Measurements from ENCODE around the gene RPS29.

The RPS29 gene

DNA sequence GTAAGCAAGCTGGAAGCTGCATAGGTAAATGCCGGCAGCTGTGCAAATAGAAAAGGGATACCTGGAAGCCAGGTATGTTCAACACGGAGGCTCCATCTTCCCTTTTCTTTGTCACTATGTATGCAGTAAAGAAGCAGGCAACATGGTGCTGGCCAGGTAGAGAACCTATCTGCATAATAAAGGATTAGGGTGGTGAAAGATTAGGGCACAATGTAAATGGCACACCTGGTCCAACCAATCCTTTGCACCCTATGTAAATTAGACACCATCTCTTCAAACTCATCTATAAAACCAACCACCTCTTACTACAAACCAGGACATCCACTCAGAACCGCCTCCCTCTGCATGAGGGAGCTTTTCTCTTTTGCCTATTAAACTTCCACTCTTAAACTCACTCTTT is 32.3 kb downstream of the RPS29 start:
- TF ChIP-seq, protein P1, sequence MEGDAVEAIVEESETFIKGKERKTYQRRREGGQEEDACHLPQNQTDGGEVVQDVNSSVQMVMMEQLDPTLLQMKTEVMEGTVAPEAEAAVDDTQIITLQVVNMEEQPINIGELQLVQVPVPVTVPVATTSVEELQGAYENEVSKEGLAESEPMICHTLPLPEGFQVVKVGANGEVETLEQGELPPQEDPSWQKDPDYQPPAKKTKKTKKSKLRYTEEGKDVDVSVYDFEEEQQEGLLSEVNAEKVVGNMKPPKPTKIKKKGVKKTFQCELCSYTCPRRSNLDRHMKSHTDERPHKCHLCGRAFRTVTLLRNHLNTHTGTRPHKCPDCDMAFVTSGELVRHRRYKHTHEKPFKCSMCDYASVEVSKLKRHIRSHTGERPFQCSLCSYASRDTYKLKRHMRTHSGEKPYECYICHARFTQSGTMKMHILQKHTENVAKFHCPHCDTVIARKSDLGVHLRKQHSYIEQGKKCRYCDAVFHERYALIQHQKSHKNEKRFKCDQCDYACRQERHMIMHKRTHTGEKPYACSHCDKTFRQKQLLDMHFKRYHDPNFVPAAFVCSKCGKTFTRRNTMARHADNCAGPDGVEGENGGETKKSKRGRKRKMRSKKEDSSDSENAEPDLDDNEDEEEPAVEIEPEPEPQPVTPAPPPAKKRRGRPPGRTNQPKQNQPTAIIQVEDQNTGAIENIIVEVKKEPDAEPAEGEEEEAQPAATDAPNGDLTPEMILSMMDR (IDR thresholded peaks at IDR 0.05; ENCODE audit: insufficient read depth, low read length, missing control alignments), result no peak
- H3K4me3 ChIP-seq (ENCODE audit: low read depth, low read length), result no peak overlapping the region
- CTCF ChIA-PET, result interaction anchor here (1.0 to 1.8 kb wide), 2 partner anchors 9 to 16 kb away, joined by 3 to 6 read pairs; no protein-coding TSS in a partner anchor
- POLR2A ChIA-PET, result no interaction called here
- DNase-seq (ENCODE audit: low read depth, low spot score), result no peak

DNA sequence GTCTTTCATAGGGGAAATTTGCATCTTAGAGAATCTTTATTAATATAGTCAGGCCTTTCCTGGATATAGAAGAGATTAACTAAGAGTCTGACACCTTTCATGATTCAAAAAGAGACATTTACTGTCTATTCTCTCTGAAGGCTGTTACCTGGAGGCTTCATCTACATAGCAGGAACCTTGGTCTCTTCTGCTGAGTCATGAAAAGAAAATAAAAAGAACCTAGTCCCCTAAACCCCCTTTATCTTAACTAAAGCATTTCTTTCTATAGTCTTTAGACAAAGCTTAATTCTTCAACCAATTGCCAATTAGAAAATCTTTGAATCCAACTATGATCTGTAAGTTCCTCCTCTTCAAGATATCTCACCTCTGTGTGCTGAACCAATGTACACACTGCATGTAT is 33.1 kb downstream of the RPS29 start:
- POLR2A ChIA-PET, result no interaction called here
- TF ChIP-seq, protein P1 (IDR thresholded peaks at IDR 0.05; ENCODE audit: insufficient read depth, low read length, missing control alignments), result no peak
- CTCF ChIA-PET, result interaction anchor here (1.0 to 1.8 kb wide), 3 partner anchors 10 to 91 kb away, joined by 4 to 7 read pairs (median 6); no protein-coding TSS in a partner anchor

DNA sequence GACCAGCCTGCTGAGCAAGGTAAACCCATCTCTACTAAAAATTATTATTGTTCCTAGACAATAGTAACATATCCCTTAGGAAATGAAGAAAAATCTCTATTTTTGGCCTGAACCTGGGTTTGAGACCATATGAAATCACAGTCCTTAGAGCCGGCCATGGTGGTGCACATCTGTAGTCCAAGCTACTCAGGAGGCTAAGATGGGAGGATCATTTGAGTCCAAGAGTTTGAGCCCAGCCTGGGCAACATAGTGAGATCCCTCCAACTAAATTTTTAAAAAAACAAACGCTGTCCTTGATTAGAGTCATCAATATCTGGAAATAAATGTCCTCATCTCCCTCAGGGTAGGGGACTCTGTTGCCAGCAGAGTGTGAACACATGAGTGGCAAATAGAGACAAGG is 34.6 kb downstream of the RPS29 start:
- H3K4me3 ChIP-seq (ENCODE audit: low read depth, low read length), result no peak overlapping the region
- POLR2A ChIA-PET, result no interaction called here
- TF ChIP-seq, protein P1 (IDR thresholded peaks at IDR 0.05; ENCODE audit: insufficient read depth, low read length, missing control alignments), result no peak
- CTCF ChIA-PET, result interaction anchor here (1.0 to 4.5 kb wide), 7 partner anchors 8 to 93 kb away, joined by 3 to 85 read pairs (median 4); no protein-coding TSS in a partner anchor
- no peak for DNase-seq (ENCODE audit: low read depth, low spot score)

More for the DNA sequence above, 33.1 kb downstream of the RPS29 start:
- H3K4me3 ChIP-seq (ENCODE audit: low read depth, low read length), result no peak overlapping the region
- DNase-seq (ENCODE audit: low read depth, low spot score), result no peak

DNA sequence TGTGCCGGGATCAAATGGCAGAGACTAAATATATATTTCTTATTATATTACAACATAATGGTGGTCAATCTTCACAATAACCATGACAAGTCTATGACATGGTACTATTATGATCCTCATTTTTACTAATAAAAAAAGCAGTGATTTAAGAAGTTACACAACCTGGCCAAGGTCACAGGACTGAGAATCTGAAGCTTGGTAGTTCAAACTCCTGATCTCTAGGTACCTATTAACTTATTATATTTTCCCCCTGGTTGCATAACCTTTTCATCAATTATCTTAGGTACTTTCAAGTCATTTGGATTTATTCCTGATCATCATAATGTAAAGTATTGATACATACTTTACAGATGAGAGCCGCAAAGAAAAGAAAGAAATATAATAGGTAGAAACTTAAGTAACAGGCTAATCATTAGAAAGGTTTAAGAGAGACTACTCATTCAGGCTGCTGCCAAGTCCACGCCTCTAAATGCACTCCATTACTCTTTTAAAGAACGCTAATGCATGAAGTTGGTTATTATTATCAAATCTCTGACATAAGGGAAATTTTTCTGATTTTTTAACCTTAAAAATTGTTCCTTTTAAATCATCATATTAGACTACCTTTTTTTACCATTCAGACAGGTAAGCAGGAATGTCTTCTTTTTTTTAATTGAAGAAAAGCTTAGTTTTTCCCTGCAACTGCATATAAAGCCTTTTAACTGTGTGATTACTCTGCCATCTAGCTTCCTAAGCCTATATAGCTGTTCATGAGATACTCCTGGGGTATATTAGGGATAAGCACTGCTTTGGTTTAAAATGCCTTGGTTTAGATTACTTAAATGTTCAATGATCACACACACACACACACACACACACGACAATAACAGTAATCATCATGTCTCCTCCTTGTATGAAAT is 35.6 kb downstream of the RPS29 start:
- ChIA-PET CTCF (interaction anchor here (0.6 to 4.5 kb wide), 12 partner anchors 9 to 1633 kb away, joined by 3 to 85 read pairs (median 4); no protein-coding TSS in a partner anchor), POLR2A (no interaction called here)
- no peak for DNase-seq (ENCODE audit: low read depth, low spot score)
- TF ChIP-seq, protein P1 (IDR thresholded peaks at IDR 0.05; ENCODE audit: insufficient read depth, low read length, missing control alignments), result no peak
- no peak overlapping the region for H3K4me3 ChIP-seq (ENCODE audit: low read depth, low read length)

DNA sequence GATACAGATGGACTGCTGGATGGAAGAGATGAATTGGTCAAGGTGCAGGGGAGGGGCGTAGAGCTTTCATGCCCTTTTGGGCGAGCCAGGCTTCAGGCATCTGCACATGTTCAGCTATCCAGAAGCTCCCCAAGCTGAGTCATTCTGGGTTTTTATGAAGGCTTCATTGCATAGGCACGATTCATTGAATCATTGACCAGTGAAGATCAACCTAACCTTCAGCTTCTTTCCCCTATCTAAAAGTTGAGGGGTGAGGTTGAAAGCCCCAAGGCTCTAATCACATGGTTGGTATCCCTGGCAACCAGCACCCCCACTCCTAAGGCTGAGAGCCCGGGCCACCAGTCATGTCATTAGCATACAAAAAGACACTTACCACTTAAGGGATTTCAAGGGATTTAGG is 36.3 kb downstream of the RPS29 start:
- H3K4me3 ChIP-seq (ENCODE audit: low read depth, low read length), result no peak overlapping the region
- POLR2A ChIA-PET, result no interaction called here
- DNase-seq (ENCODE audit: low read depth, low spot score), result no peak
- TF ChIP-seq, protein P1 (IDR thresholded peaks at IDR 0.05; ENCODE audit: insufficient read depth, low read length, missing control alignments), result no peak
- CTCF ChIA-PET, result interaction anchor here (0.7 to 4.5 kb wide), 6 partner anchors 12 to 87 kb away, joined by 3 to 85 read pairs (median 8); no protein-coding TSS in a partner anchor

DNA sequence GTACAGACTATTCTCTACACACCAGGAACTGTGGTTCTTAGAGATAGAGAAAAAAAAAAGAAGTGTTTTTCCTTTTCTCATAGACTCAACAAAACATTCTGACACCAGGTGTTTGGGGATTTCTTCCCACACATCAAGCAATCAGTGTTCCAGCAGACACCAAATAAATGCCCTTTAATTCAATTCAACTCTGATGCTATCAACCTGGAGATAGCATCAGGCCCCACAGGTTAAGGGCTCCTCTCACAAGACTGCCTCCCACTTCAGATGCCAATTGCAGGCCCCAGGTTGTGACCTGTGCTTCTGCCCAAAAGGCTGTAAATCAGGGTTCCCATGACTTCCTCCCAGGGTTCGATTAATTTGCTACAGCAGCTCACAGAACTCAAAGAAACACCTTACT is 36.7 kb downstream of the RPS29 start:
- POLR2A ChIA-PET, result no interaction called here
- H3K4me3 ChIP-seq (ENCODE audit: low read depth, low read length), result no peak overlapping the region
- CTCF ChIA-PET, result interaction anchor here (0.7 to 4.5 kb wide), 5 partner anchors 14 to 87 kb away, joined by 3 to 85 read pairs (median 4); no protein-coding TSS in a partner anchor
- TF ChIP-seq, protein P1 (IDR thresholded peaks at IDR 0.05; ENCODE audit: insufficient read depth, low read length, missing control alignments), result no peak
- DNase-seq (ENCODE audit: low read depth, low spot score), result no peak

All from AG04449 (cell line).